Ishikawa (cell line): ENCODE data around the gene CCN2.
A peak's percentile ranks its signal among the peaks of the same experiment; 100 is the strongest.

ENCODE experiments used
- CEBPB ChIP-seq: IDR thresholded peaks from 2 replicates; pipeline ENCODE4 v1.6.1; 2012
- CREB1 ChIP-seq: IDR thresholded peaks from 2 replicates; pipeline ENCODE4 v1.6.1; 2012; ENCODE audit warnings: low read depth
- EGR1 ChIP-seq: IDR thresholded peaks from 2 replicates; pipeline ENCODE4 v1.6.1; 2012
- EP300 ChIP-seq: IDR thresholded peaks from 2 replicates; pipeline ENCODE4 v1.6.1; 2012; ENCODE audit warnings: borderline replicate concordance
- FOXM1 ChIP-seq: IDR thresholded peaks from 2 replicates; pipeline ENCODE4 v1.6.1; 2012; ENCODE audit warnings: low read depth, borderline replicate concordance
- MAX ChIP-seq: IDR thresholded peaks from 2 replicates; pipeline ENCODE4 v1.6.1; 2012
- NFIC ChIP-seq: IDR thresholded peaks from 2 replicates; pipeline ENCODE4 v1.6.1; 2012
- RAD21 ChIP-seq: IDR thresholded peaks from 2 replicates; pipeline ENCODE4 v1.6.1; 2012; ENCODE audit warnings: low read depth
- REST ChIP-seq: IDR thresholded peaks from 2 replicates; pipeline ENCODE4 v1.6.1; 2012; ENCODE audit warnings: low read depth, mild to moderate bottlenecking
- TAF1 ChIP-seq: IDR thresholded peaks from 2 replicates; pipeline ENCODE4 v1.6.1; 2012; ENCODE audit warnings: low read depth, mild to moderate bottlenecking
- TCF12 ChIP-seq: IDR thresholded peaks from 2 replicates; pipeline ENCODE4 v1.6.1; 2012; ENCODE audit warnings: low read depth
- TEAD4 ChIP-seq: IDR thresholded peaks from 2 replicates; pipeline ENCODE4 v1.6.1; 2012
- USF1 ChIP-seq: IDR thresholded peaks from 2 replicates; pipeline ENCODE4 v1.6.1; 2012
- YY1 ChIP-seq: IDR thresholded peaks from 2 replicates; pipeline ENCODE4 v1.6.1; 2012; ENCODE audit warnings: low read depth
- ZBTB7A ChIP-seq: IDR thresholded peaks from 2 replicates; pipeline ENCODE4 v1.6.1; 2012; ENCODE audit warnings: low read depth

The CCN2 gene

GRCh38 chr6:131955876-131956275 lies 4.7 kb upstream of the CCN2 start:
- no peak for TF ChIP-seq CEBPB
- TF ChIP-seq YY1, result no peak
- TF ChIP-seq REST, result no peak
- TF ChIP-seq ZBTB7A, result no peak
- TF ChIP-seq RAD21, result no peak
- no peak for TF ChIP-seq USF1
- no peak for TF ChIP-seq TEAD4
- no peak for TF ChIP-seq CREB1
- no peak for TF ChIP-seq NFIC

- no peak for TF ChIP-seq FOXM1
- TF ChIP-seq TEAD4, result no peak
- TF ChIP-seq REST, result no peak
- TF ChIP-seq CREB1, result no peak
- no peak for TF ChIP-seq TCF12
- no peak for TF ChIP-seq TAF1
- TF ChIP-seq ZBTB7A, result no peak
- TF ChIP-seq YY1, result no peak
- no peak for TF ChIP-seq EP300
- no peak for TF ChIP-seq EGR1
- no peak for TF ChIP-seq RAD21
- TF ChIP-seq USF1, result no peak
Measured at GRCh38 chr6:131955192-131955591, 4.0 kb upstream of the CCN2 start.

- peak; percentile 42; the same call in 1 of the 2 replicates for TF ChIP-seq EP300
- no peak for TF ChIP-seq EGR1
- TF ChIP-seq TEAD4, result peak; percentile 86
- peak; percentile 45; the same call in 1 of the 2 replicates for TF ChIP-seq YY1
- no peak for TF ChIP-seq TCF12
- peak; percentile 40; the same call in 1 of the 2 replicates for TF ChIP-seq MAX
- TF ChIP-seq CEBPB, result peak; percentile 54; the same call in 1 of the 2 replicates
- no peak for TF ChIP-seq RAD21
- TF ChIP-seq NFIC, result peak; percentile 81
- no peak for TF ChIP-seq CREB1
- 0 out of 2 replicates have a peak, but pooled peaks have one; percentile 38 for TF ChIP-seq FOXM1
Measured at GRCh38 chr6:131954775-131955107, 3.6 kb upstream of the CCN2 start.

GRCh38 chr6:131954059-131954774 lies 3.0 kb upstream of the CCN2 start:
- no peak for TF ChIP-seq RAD21
- TF ChIP-seq TEAD4, result peak; percentile 24; the same call in 1 of the 2 replicates
- TF ChIP-seq ZBTB7A, result no peak
- no peak for TF ChIP-seq YY1
- TF ChIP-seq USF1, result no peak

GRCh38 chr6:131952886-131953509 lies 1.8 kb upstream of the CCN2 start:
- no peak for TF ChIP-seq YY1

- TF ChIP-seq YY1 (no peak), EP300 (no peak), REST (no peak), MAX (no peak), FOXM1 (peak; percentile 12)
Measured at GRCh38 chr6:131951576-131952230, 531 bp upstream of the CCN2 start.
